RWPE2 (cell line): ENCODE results near the gene IAH1.
"Not testable (repeated sequence)": the region's sequence is repeated elsewhere in the genome, so short reads cannot be mapped to it uniquely, and the experiment has no call there.

Experiments used
- ATAC-seq: fragments of 200-7000 bp; cut with Tn5 transposase; 3 replicates; pipeline ENCODE4 v1.9.1; 2021; ENCODE audit warnings: low read depth
- DNase-seq: peaks from one replicate; pipeline ENCODE4 v3.0.0-alpha.2; 2020; ENCODE audit warnings: low spot score
- H3K27ac ChIP-seq: fragments of 450-650 bp; 2 replicates; pipeline ENCODE4 v1.5.1; 2017; ENCODE audit warnings: mild to moderate bottlenecking; ENCODE audit not compliant: poor library complexity, severe bottlenecking
- H3K27me3 ChIP-seq: fragments of 250-450 bp; sonication (Bioruptor Pico); 2 replicates; pipeline ENCODE4 v1.5.1; 2021; ENCODE audit warnings: mild to moderate bottlenecking, moderate library complexity; ENCODE audit not compliant: insufficient read depth, poor library complexity, severe bottlenecking
- H3K36me3 ChIP-seq: fragments of 250-450 bp; sonication (Bioruptor Pico); 2 replicates; pipeline ENCODE4 v1.5.1; 2020; ENCODE audit warnings: low read depth, mild to moderate bottlenecking, moderate library complexity
- H3K4me1 ChIP-seq: fragments of 250-450 bp; sonication (Bioruptor Pico); 2 replicates; pipeline ENCODE4 v1.5.1; 2021; ENCODE audit warnings: mild to moderate bottlenecking, moderate library complexity; ENCODE audit not compliant: insufficient read depth, poor library complexity, severe bottlenecking
- H3K4me3 ChIP-seq: fragments of 250-450 bp; sonication (Bioruptor Pico); 2 replicates; pipeline ENCODE4 v1.5.1; 2021; ENCODE audit warnings: mild to moderate bottlenecking, moderate library complexity; ENCODE audit not compliant: severe bottlenecking
- H3K9me3 ChIP-seq: fragments of 250-450 bp; sonication (Bioruptor Pico); 2 replicates; pipeline ENCODE4 v1.5.1; 2021; ENCODE audit warnings: mild to moderate bottlenecking, moderate library complexity; ENCODE audit not compliant: severe bottlenecking
- CTCF ChIP-seq: fragments of 450-650 bp; IDR thresholded peaks from one replicate; pipeline ENCODE4 v1.5.1; 2017; ENCODE audit warnings: mild to moderate bottlenecking, moderate library complexity; ENCODE audit not compliant: poor library complexity, severe bottlenecking

IAH1 gene

GRCh38 chr2:9508931-9509330 lies 34.6 kb downstream of the IAH1 start:
- ATAC-seq, result no peak

GRCh38 chr2:9513946-9514345 lies 39.6 kb downstream of the IAH1 start:
- not testable (repeated sequence) for H3K4me3 ChIP-seq, H3K27me3 ChIP-seq, H3K4me1 ChIP-seq, H3K27ac ChIP-seq, H3K9me3 ChIP-seq, DNase-seq, ATAC-seq
- H3K36me3 ChIP-seq, result peaks cover 45% of the 10 kb centered on the region

More at GRCh38 chr2:9508931-9509330, 34.6 kb downstream of the IAH1 start:
- no peaks in the 10 kb centered on the region for H3K4me1 ChIP-seq
- H3K27me3 ChIP-seq, result no peaks in the 10 kb centered on the region
- no peak for DNase-seq
- H3K4me3 ChIP-seq, result no peak overlapping the region
- no peak for TF ChIP-seq CTCF
- H3K36me3 ChIP-seq, result peaks cover 45% of the 10 kb centered on the region
- H3K27ac ChIP-seq, result no peak overlapping the region
- no peaks in the 10 kb centered on the region for H3K9me3 ChIP-seq

- H3K27ac ChIP-seq, result no peak overlapping the region
- ATAC-seq, result no peak
- no peaks in the 10 kb centered on the region for H3K4me1 ChIP-seq
- no peak for TF ChIP-seq CTCF
- no peaks in the 10 kb centered on the region for H3K9me3 ChIP-seq
- H3K4me3 ChIP-seq, result no peak overlapping the region
- H3K27me3 ChIP-seq, result no peaks in the 10 kb centered on the region
- no peak for DNase-seq
- peaks cover 65% of the 10 kb centered on the region for H3K36me3 ChIP-seq
These were observed 42.9 kb downstream of the IAH1 start for GRCh38 chr2:9517118-9517782.

- Histone ChIP-seq H3K4me3 (no peak overlapping the region), H3K36me3 (peaks cover 65% of the 10 kb centered on the region), H3K4me1 (no peaks in the 10 kb centered on the region), H3K27ac (no peak overlapping the region), H3K27me3 (no peaks in the 10 kb centered on the region), H3K9me3 (no peaks in the 10 kb centered on the region)
- ATAC-seq, result no peak
- no peak for DNase-seq
- TF ChIP-seq CTCF, result no peak
These were observed 43.8 kb downstream of the IAH1 start for GRCh38 chr2:9518163-9518562.

- TF ChIP-seq CTCF, result no peak
- Histone ChIP-seq H3K4me3 (no peak overlapping the region), H3K9me3 (no peaks in the 10 kb centered on the region), H3K4me1 (no peaks in the 10 kb centered on the region), H3K27me3 (no peaks in the 10 kb centered on the region), H3K27ac (no peak overlapping the region), H3K36me3 (peaks cover 60% of the 10 kb centered on the region)
- no peak for ATAC-seq
- DNase-seq, result no peak
These were observed 44.4 kb downstream of the IAH1 start for GRCh38 chr2:9518780-9519179.
